Uterus (tissue), 2 donors: Measurements from ENCODE around the gene CRYBB2.

Experiments used
- CTCF ChIP-seq, 4 experiments: fragments of 200-600 bp in 2 of 4; fragments of 450-650 bp in 2 of 4; sonication (generic) in 2 of 4; IDR thresholded peaks; one replicate each; pipeline ENCODE4 v1.5.1; 2016 to 2019; ENCODE audit warnings: antibody characterized with exemption in 4 of 4, mild to moderate bottlenecking in 2 of 4, moderate library complexity in 1 of 4
- POLR2A ChIP-seq, 2 donors: fragments of 450-650 bp; IDR thresholded peaks; one replicate each; pipeline ENCODE4 v1.6.1; 2016; ENCODE audit warnings: antibody characterized with exemption in 2 of 2, mild to moderate bottlenecking in 1 of 2, moderate library complexity in 1 of 2

DNA sequence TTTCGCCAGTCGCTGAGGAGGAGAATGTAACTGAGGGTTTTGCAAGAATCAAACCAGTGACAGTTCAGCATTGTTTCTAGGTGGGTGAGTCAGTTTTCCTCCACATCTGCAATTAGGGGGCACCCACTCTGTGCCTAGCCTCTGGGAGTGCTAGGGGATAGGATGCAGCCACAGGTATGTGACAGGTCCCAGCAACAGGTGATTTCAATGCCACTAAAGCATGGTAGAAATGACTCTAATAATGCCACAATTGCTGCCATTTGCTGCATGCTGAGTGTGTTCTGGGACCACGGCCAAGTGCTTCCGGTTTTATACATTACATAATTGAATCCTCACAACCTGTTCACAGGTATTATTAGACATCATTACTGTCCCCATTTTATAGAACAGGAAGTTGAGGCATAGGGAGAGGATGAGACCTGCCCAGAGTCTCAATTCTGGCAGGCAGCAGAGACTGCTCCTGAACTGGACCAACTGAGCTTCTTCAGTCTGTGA, 556 bp downstream of the CRYBB2 start:
- no peak for TF ChIP-seq CTCF (IDR thresholded peaks at IDR 0.05)
- no peak for TF ChIP-seq POLR2A (IDR thresholded peaks at IDR 0.05)
